ENCODE measurements around the gene CBX2. TPM values are rescaled to one million over a fixed set of nuclear protein-coding genes. Genes with fewer than 3 reads are reported as not detected.

Gene CBX2
- total RNA-seq, 6 experiments from 2014 or later, result 0.75 to 2.0 (median 1.4) TPM

DNA sequence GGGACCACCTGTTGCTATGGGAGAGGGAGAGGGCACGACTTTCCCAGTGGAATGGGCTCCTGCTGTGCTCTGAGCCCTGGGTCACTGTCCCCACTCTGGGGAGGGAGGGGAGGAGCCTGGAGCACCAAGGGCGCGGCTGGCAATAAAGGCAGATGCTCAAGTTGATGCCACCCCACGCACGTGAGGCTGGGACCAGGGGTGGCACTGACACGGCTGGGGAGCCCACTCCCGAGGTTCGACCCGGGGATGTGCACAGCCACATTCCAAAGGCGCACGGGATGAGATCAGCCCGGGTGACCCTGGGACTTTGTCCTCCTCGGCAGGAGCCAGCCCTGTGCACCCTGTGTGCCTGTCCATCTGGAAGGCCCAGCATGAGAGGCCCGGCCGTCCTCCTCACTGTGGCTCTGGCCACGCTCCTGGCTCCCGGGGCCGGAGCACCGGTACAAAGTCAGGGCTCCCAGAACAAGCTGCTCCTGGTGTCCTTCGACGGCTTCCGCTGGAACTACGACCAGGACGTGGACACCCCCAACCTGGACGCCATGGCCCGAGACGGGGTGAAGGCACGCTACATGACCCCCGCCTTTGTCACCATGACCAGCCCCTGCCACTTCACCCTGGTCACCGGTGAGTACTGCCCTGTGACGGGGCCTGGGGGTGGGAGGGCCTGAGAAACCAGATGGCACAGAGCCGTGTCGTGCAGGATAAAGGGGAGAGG is 47.0 kb upstream of the CBX2 start, which contains the start of gene ENPP7:
Gene ENPP7 (plus strand): TSS at position 175 of the 715 bp plus-strand sequence. CDS start 197 bp downstream, at position 372.
- H3K27me3 Mint-ChIP-seq (ENCODE audit: insufficient read depth), result peaks cover 13% of the 10 kb centered on the region
- no peaks in the 10 kb centered on the region for H3K36me3 Mint-ChIP-seq (ENCODE audit: low read depth)
- no peaks in the 10 kb centered on the region for H3K9me3 Mint-ChIP-seq
- no peak within 1 kb of the TSS for H3K4me3 Mint-ChIP-seq
- DNase-seq, result no peak
- H3K27ac Mint-ChIP-seq, result no peak within 1 kb of the TSS
- TF ChIP-seq, protein P1, sequence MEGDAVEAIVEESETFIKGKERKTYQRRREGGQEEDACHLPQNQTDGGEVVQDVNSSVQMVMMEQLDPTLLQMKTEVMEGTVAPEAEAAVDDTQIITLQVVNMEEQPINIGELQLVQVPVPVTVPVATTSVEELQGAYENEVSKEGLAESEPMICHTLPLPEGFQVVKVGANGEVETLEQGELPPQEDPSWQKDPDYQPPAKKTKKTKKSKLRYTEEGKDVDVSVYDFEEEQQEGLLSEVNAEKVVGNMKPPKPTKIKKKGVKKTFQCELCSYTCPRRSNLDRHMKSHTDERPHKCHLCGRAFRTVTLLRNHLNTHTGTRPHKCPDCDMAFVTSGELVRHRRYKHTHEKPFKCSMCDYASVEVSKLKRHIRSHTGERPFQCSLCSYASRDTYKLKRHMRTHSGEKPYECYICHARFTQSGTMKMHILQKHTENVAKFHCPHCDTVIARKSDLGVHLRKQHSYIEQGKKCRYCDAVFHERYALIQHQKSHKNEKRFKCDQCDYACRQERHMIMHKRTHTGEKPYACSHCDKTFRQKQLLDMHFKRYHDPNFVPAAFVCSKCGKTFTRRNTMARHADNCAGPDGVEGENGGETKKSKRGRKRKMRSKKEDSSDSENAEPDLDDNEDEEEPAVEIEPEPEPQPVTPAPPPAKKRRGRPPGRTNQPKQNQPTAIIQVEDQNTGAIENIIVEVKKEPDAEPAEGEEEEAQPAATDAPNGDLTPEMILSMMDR (IDR thresholded peaks at IDR 0.05), result no peak
- no peaks in the 10 kb centered on the region for H3K4me1 Mint-ChIP-seq (ENCODE audit: low read depth)

DNA sequence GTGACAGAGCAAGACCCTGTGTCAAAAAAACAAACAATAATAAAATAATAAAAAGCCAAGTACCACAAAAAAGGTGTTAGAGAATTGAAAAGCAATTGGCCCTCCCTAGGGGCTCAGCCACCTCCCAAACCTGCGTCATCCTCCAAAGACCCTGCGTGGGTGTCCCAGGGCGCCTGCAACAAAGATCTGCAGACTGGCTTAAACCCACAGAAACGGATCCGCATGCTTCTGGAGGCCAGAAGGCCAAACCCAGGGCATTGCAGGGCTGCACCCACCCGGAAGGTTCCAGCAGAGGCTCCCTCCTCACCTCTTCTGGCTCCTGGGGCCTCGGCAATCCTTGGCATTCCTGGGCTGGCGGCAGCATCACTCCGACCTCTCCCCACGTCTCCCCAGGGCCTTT is 45.7 kb upstream of the CBX2 start:
- no peaks in the 10 kb centered on the region for H3K9me3 Mint-ChIP-seq
- no peaks in the 10 kb centered on the region for H3K36me3 Mint-ChIP-seq (ENCODE audit: low read depth)
- DNase-seq, result no peak
- H3K27ac Mint-ChIP-seq, result no peak overlapping the region
- TF ChIP-seq, protein P1 (IDR thresholded peaks at IDR 0.05), result no peak
- H3K27me3 Mint-ChIP-seq (ENCODE audit: insufficient read depth), result peaks cover 15% of the 10 kb centered on the region
- H3K4me1 Mint-ChIP-seq (ENCODE audit: low read depth), result no peaks in the 10 kb centered on the region
- no peak overlapping the region for H3K4me3 Mint-ChIP-seq

DNA sequence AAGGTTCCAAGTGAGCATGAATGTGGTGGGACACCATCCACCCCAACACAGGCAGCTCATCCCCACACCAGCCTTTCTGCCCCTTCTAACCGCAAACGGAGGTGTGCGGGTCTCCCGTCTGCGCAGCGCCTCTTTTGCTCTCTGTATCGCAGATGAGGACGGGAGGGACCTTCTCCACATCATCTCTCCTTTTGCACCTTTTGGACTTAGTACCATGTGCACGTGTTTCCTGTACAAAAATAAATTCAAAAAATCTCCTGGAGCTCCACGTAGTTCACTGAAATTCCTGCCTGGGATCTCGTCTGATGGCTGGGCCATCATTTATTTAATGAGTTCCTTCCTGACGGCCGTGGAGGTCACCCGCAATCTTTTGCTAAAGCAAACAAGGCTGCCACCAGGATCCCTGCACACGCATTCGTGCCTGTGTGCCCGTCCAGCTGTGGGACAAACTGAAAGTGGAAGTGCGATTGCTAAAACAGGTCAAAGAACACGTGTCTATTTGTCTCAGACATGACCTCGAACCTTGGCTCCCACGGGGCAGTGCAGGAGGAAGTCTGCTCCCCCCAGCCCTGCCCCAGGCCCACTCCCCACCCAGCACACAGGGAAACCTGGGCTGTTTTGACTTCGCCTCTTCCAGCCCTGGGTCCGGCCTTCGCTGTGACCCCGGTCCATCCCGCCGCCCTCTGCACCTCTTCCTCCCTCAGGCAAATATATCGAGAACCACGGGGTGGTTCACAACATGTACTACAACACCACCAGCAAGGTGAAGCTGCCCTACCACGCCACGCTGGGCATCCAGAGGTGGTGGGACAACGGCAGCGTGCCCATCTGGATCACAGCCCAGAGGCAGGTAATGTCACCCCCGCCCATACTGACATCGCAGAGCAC is 44.9 kb upstream of the CBX2 start:
- Mint-ChIP-seq H3K9me3 (no peaks in the 10 kb centered on the region), H3K27me3 (ENCODE audit: insufficient read depth) (peaks cover 19% of the 10 kb centered on the region), H3K27ac (no peak overlapping the region), H3K36me3 (ENCODE audit: low read depth) (no peaks in the 10 kb centered on the region), H3K4me3 (no peak overlapping the region; the same call in 1 of the 2 replicates), H3K4me1 (ENCODE audit: low read depth) (no peaks in the 10 kb centered on the region)
- TF ChIP-seq, protein P1 (IDR thresholded peaks at IDR 0.05), result no peak
- no peak for DNase-seq

DNA sequence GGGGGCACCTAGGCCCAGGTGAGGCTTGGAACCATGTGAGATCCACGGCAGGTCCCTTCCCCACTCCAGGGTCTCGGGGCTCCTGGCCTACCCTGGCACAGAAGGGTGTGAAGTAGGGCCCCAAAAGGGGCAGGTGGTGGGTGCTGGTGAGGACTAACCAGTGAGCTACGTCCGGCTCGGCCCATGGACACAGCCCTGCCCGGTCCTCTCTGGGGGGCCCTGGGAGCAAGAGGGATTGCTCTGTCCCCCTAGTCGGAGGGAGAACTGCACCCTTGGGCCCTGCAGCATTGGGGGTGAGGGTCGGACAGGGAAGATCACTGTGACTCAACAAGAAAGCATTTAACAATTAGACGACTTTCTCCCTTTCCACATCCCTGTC is 44.3 kb upstream of the CBX2 start:
- Mint-ChIP-seq H3K4me3 (no peak overlapping the region), H3K27me3 (ENCODE audit: insufficient read depth) (peaks cover 23% of the 10 kb centered on the region), H3K9me3 (no peaks in the 10 kb centered on the region), H3K4me1 (ENCODE audit: low read depth) (peaks cover under 1% of the 10 kb centered on the region; the same call in 1 of the 2 replicates), H3K36me3 (ENCODE audit: low read depth) (no peaks in the 10 kb centered on the region), H3K27ac (no peak overlapping the region)
- DNase-seq, result no peak
- TF ChIP-seq, protein P1 (IDR thresholded peaks at IDR 0.05), result no peak

DNA sequence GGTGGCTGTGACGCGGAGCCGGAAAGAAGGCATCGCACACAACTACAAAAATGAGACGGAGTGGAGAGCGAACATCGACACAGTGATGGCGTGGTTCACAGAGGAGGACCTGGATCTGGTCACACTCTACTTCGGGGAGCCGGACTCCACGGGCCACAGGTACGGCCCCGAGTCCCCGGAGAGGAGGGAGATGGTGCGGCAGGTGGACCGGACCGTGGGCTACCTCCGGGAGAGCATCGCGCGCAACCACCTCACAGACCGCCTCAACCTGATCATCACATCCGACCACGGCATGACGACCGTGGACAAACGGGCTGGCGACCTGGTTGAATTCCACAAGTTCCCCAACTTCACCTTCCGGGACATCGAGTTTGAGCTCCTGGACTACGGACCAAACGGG is 42.9 kb upstream of the CBX2 start:
- no peak for DNase-seq
- Mint-ChIP-seq H3K4me1 (ENCODE audit: low read depth) (peaks cover 11% of the 10 kb centered on the region; the same call in 1 of the 2 replicates), H3K4me3 (no peak overlapping the region), H3K27ac (no peak overlapping the region), H3K9me3 (no peaks in the 10 kb centered on the region), H3K36me3 (ENCODE audit: low read depth) (no peaks in the 10 kb centered on the region), H3K27me3 (ENCODE audit: insufficient read depth) (peaks cover 37% of the 10 kb centered on the region)
- TF ChIP-seq, protein P1 (IDR thresholded peaks at IDR 0.05), result no peak

All from HFFc6 (cell line).